LNCaP clone FGC (cell line): ENCODE data around the gene ACSS3.

Experiments used
- DNase-seq: peaks from one replicate; pipeline ENCODE4 v3.0.0-alpha.2; 2011; ENCODE audit warnings: low read depth
- H3K4me3 ChIP-seq: 2 replicates; pipeline ENCODE4 v1.5.1; 2011; ENCODE audit warnings: mild to moderate bottlenecking, low read depth, low read length, control low read depth
- CTCF ChIP-seq: IDR thresholded peaks from 2 replicates; pipeline ENCODE4 v1.5.1; 2012; ENCODE audit warnings: mild to moderate bottlenecking; ENCODE audit not compliant: control insufficient read depth, insufficient read depth; ENCODE audit errors: extremely low read depth

Gene ACSS3

GRCh38 chr12:81231574-81232368 lies 153.9 kb downstream of the ACSS3 start:
- no peak for TF ChIP-seq CTCF
- no peak for DNase-seq
- H3K4me3 ChIP-seq: no peak overlapping the region

GRCh38 chr12:81245458-81245857 lies 167.6 kb downstream of the ACSS3 start:
- no peak overlapping the region for H3K4me3 ChIP-seq
- DNase-seq: peak; percentile 75
- TF ChIP-seq CTCF: no peak

- DNase-seq: peak; percentile 19
- TF ChIP-seq CTCF: no peak
- H3K4me3 ChIP-seq: no peak overlapping the region
These were observed 168.2 kb downstream of the ACSS3 start for GRCh38 chr12:81245907-81246570.

DNA sequence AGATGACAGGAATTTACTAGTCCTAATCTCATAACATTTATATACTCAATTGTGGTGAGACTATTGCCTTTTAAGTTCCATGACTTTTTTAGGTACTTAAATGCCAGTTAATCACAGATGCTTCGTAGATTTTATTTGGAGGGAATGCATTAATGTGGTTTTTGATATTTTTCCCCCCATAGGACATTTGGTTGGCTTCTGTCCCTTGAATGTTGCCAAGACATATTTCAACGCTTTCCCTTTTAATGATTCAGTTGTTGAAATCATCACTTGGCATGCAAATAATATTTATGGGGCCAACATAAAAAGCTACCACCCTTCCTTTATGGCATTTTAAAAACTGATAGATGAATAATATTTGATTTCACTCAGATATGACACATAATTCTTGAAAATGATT lies 172.1 kb downstream of the ACSS3 start:
- no peak for TF ChIP-seq CTCF
- DNase-seq: no peak
- no peak overlapping the region for H3K4me3 ChIP-seq

- no peak overlapping the region for H3K4me3 ChIP-seq
- TF ChIP-seq CTCF: no peak
- no peak for DNase-seq
These were observed 174.3 kb downstream of the ACSS3 start for GRCh38 chr12:81252228-81252627.

DNA sequence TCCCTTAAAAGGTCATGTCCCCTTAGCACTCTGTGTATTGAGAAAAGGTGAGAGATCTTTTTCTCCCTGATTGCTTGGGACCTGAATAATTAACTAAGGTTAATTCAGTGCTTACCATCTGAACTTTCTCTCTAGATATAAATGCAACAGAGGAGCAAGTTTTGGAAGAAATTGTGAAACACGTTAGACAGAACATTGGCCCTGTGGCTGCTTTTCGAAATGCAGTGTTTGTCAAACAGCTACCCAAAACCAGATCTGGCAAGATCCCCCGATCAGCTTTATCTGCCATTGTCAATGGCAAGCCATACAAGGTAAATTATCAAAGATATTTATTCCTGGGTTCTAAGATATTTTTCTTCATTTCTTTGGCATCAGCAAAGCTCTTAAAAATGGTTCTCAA lies 175.5 kb downstream of the ACSS3 start:
- no peak for TF ChIP-seq CTCF
- DNase-seq: no peak
- no peak overlapping the region for H3K4me3 ChIP-seq
